ENCODE results near the gene RIN3.

- TF ChIP-seq, protein P1, sequence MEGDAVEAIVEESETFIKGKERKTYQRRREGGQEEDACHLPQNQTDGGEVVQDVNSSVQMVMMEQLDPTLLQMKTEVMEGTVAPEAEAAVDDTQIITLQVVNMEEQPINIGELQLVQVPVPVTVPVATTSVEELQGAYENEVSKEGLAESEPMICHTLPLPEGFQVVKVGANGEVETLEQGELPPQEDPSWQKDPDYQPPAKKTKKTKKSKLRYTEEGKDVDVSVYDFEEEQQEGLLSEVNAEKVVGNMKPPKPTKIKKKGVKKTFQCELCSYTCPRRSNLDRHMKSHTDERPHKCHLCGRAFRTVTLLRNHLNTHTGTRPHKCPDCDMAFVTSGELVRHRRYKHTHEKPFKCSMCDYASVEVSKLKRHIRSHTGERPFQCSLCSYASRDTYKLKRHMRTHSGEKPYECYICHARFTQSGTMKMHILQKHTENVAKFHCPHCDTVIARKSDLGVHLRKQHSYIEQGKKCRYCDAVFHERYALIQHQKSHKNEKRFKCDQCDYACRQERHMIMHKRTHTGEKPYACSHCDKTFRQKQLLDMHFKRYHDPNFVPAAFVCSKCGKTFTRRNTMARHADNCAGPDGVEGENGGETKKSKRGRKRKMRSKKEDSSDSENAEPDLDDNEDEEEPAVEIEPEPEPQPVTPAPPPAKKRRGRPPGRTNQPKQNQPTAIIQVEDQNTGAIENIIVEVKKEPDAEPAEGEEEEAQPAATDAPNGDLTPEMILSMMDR (IDR thresholded peaks at IDR 0.05): no peak
- TF ChIP-seq POLR2A (IDR thresholded peaks at IDR 0.05): no peak
Measured at GRCh38 chr14:92698393-92698792, 184.8 kb downstream of the RIN3 start.

All from testis (tissue), 2 donors.